Fibroblast of lung (primary cell): ENCODE measurements around the gene FAM180A. TPM values are rescaled to one million over a fixed set of nuclear protein-coding genes. Genes with fewer than 3 reads are reported as not detected.
"Not testable (repeated sequence)": the region's sequence is repeated elsewhere in the genome, so short reads cannot be mapped to it uniquely, and the experiment has no call there.

Experiments used
- DNase-seq, 2 donors: peaks; one replicate each; pipeline versions ENCODE4 v3.0.0 to v3.0.0-alpha.2; 2010; ENCODE audit warnings: low read depth in 2 of 2
- H2AFZ ChIP-seq: 2 replicates; pipeline ENCODE4 v1.5.1; 2012; ENCODE audit warnings: low read length, control low read depth, inconsistent platforms
- H3K27ac ChIP-seq: 2 replicates; pipeline ENCODE4 v1.5.1; 2011; ENCODE audit warnings: low read length, control low read depth; ENCODE audit not compliant: insufficient read depth
- H3K27me3 ChIP-seq: 2 replicates; pipeline ENCODE4 v1.5.1; 2011; ENCODE audit warnings: mild to moderate bottlenecking, low read length; ENCODE audit not compliant: control insufficient read depth, insufficient read depth
- H3K36me3 ChIP-seq: 2 replicates; pipeline ENCODE4 v1.5.1; 2011; ENCODE audit warnings: low read length; ENCODE audit not compliant: control insufficient read depth, insufficient read depth
- H3K4me1 ChIP-seq: 2 replicates; pipeline ENCODE4 v1.5.1; 2011; ENCODE audit warnings: low read length; ENCODE audit not compliant: control insufficient read depth, insufficient read depth; ENCODE audit errors: extremely low read depth
- H3K4me2 ChIP-seq: 2 replicates; pipeline ENCODE4 v1.5.1; 2011; ENCODE audit warnings: low read length, control low read depth; ENCODE audit not compliant: insufficient read depth; ENCODE audit errors: extremely low read depth
- H3K4me3 ChIP-seq, 4 experiments: fragments of 200-600 bp in 1 of 4; sonication (generic) in 1 of 4; replicated peaks in 1 of 4; 2 replicates each; pipeline ENCODE4 v1.5.1; 2011 to 2016; ENCODE audit warnings: low read length in 4 of 4, low read depth in 3 of 4, mild to moderate bottlenecking in 3 of 4, control low read depth in 2 of 4, inconsistent platforms in 1 of 4, mixed read lengths in 1 of 4; ENCODE audit not compliant: insufficient read depth in 1 of 4; ENCODE audit errors: control extremely low read depth in 1 of 4
- H3K79me2 ChIP-seq: 2 replicates; pipeline ENCODE4 v1.5.1; 2012; ENCODE audit warnings: mild to moderate bottlenecking, low read length, inconsistent platforms; ENCODE audit not compliant: control insufficient read depth, insufficient read depth
- H3K9ac ChIP-seq: 2 replicates; pipeline ENCODE4 v1.5.1; 2011; ENCODE audit warnings: mild to moderate bottlenecking, low read length, control low read depth; ENCODE audit not compliant: insufficient read depth
- H3K9me3 ChIP-seq: 2 replicates; pipeline ENCODE4 v1.5.1; 2012; ENCODE audit warnings: low read depth, low read length; ENCODE audit not compliant: control insufficient read depth, insufficient read depth
- H4K20me1 ChIP-seq: 2 replicates; pipeline ENCODE4 v1.5.1; 2011; ENCODE audit warnings: low read length; ENCODE audit not compliant: control insufficient read depth, insufficient read depth; ENCODE audit errors: extremely low read depth
- CTCF ChIP-seq, 2 donors: IDR thresholded peaks in 1 of 2; conservative IDR thresholded peaks in 1 of 2; 1 replicate in 1 of 2; 2 replicates in 1 of 2; pipeline ENCODE4 v1.5.1; 2011 to 2012; ENCODE audit warnings: low read length in 2 of 2, control low read depth in 1 of 2, inconsistent platforms in 1 of 2, low read depth in 1 of 2, mild to moderate bottlenecking in 1 of 2
- EZH2 ChIP-seq: IDR thresholded peaks from 2 replicates; pipeline ENCODE4 v1.5.1; 2012; ENCODE audit warnings: low read length, control low read depth, mild to moderate bottlenecking; ENCODE audit errors: missing control alignments
- polyA plus RNA-seq, 2 donors: library from polyadenylated mRNA; depleted of rRNA in 1 of 2; stranded (reverse) in 1 of 2; unstranded in 1 of 2; fragments of >200 nt; gene quantifications; 2 replicates each; pipeline ENCODE4 v1.2.1, GENCODE V29; 2011 to 2012; ENCODE audit warnings: missing spikeins in 1 of 2
- total RNA-seq: library from RNA; depleted of rRNA; stranded (reverse); fragments of >200 nt; gene quantifications from 2 replicates; pipeline ENCODE4 v1.2.1, GENCODE V29; 2014

The FAM180A gene
- total and polyA plus RNA-seq, 2 donors (not counting 1 experiment from before 2014, with no cell fraction given): 15.6 to 38.5 TPM

- no peaks in the 10 kb centered on the region for H4K20me1 ChIP-seq
- no peak overlapping the region for H3K4me3 ChIP-seq
- H2AFZ ChIP-seq: no peak overlapping the region
- no peaks in the 10 kb centered on the region for H3K9me3 ChIP-seq
- no peaks in the 10 kb centered on the region for H3K4me1 ChIP-seq
- no peaks in the 10 kb centered on the region for H3K27me3 ChIP-seq
- no peak overlapping the region for H3K4me2 ChIP-seq
- TF ChIP-seq CTCF (conservative IDR thresholded peaks at IDR 0.05 in 1 of 2, IDR thresholded peaks at IDR 0.05 in 1 of 2; ENCODE audit: low read depth in 1 of 2, low read length in 2 of 2): no peak
- no peaks in the 10 kb centered on the region for H3K36me3 ChIP-seq
- H3K27ac ChIP-seq: no peak overlapping the region
- no peak overlapping the region for H3K9ac ChIP-seq
- peak in 1 of 2 donors; percentile 26 for DNase-seq
- H3K79me2 ChIP-seq: no peaks in the 10 kb centered on the region
Observed at GRCh38 chr7:135697276-135698049, 51.1 kb downstream of the FAM180A start.

GRCh38 chr7:135693558-135693957 is 55.1 kb downstream of the FAM180A start:
- no peak overlapping the region for H3K9ac ChIP-seq

GRCh38 chr7:135692606-135693005 is 56.0 kb downstream of the FAM180A start:
- H3K36me3 ChIP-seq, H3K4me3 ChIP-seq, H4K20me1 ChIP-seq, H3K9ac ChIP-seq, H3K79me2 ChIP-seq, H3K4me1 ChIP-seq, H2AFZ ChIP-seq, DNase-seq, H3K27ac ChIP-seq, H3K9me3 ChIP-seq, H3K4me2 ChIP-seq, H3K27me3 ChIP-seq: not testable (repeated sequence)

More at GRCh38 chr7:135693558-135693957, 55.1 kb downstream of the FAM180A start:
- Histone ChIP-seq H3K79me2 (no peaks in the 10 kb centered on the region), H3K27me3 (no peaks in the 10 kb centered on the region), H3K27ac (no peak overlapping the region), H3K4me1 (peaks cover 4% of the 10 kb centered on the region), H3K4me3 (no peak overlapping the region), H3K9me3 (no peaks in the 10 kb centered on the region), H3K4me2 (no peak overlapping the region), H4K20me1 (no peaks in the 10 kb centered on the region), H3K36me3 (peaks cover 1% of the 10 kb centered on the region), H2AFZ (no peak overlapping the region)
- TF ChIP-seq EZH2 (no peak), CTCF (conservative IDR thresholded peaks at IDR 0.05 in 1 of 2, IDR thresholded peaks at IDR 0.05 in 1 of 2; ENCODE audit: low read depth in 1 of 2, low read length in 2 of 2) (no peak)
- no peak for DNase-seq
